Measurements from ENCODE around the gene NBEA.

DNA sequence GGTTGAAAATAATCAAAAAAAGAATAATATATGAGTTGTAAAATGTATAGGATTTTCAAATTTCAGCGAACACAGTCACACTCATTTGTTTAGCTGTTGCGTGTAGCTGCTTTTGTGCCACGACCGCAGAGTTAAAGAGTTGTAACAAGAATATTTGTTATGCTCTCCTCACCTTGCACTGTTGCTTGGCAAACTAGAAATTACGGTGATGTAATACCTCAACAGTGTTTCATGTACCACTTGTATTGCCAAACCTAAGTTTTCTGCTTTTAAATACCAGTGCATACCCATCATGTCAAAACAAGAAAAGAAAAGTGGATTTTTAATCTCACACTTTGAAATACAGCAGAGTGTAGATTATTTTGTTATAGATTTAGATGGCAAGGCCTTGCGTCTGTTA, 201.1 kb downstream of the NBEA start:
- TF ChIP-seq, protein P1, sequence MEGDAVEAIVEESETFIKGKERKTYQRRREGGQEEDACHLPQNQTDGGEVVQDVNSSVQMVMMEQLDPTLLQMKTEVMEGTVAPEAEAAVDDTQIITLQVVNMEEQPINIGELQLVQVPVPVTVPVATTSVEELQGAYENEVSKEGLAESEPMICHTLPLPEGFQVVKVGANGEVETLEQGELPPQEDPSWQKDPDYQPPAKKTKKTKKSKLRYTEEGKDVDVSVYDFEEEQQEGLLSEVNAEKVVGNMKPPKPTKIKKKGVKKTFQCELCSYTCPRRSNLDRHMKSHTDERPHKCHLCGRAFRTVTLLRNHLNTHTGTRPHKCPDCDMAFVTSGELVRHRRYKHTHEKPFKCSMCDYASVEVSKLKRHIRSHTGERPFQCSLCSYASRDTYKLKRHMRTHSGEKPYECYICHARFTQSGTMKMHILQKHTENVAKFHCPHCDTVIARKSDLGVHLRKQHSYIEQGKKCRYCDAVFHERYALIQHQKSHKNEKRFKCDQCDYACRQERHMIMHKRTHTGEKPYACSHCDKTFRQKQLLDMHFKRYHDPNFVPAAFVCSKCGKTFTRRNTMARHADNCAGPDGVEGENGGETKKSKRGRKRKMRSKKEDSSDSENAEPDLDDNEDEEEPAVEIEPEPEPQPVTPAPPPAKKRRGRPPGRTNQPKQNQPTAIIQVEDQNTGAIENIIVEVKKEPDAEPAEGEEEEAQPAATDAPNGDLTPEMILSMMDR (conservative IDR thresholded peaks at IDR 0.05): no peak
- no peak for TF ChIP-seq ZFX (IDR thresholded peaks at IDR 0.05)
